A549 (cell line): Measurements from ENCODE around the gene MDGA2.

Experiments
- BHLHE40 ChIP-seq: IDR thresholded peaks from 2 replicates; pipeline ENCODE4 v1.6.1; 2012; ENCODE audit warnings: low read depth, low read length, inconsistent platforms
- JUNB ChIP-seq: fragments of >200 bp; sonication (Bioruptor Twin); formaldehyde crosslinking; IDR thresholded peaks from 2 replicates; pipeline ENCODE4 v1.6.1; 2016
- KDM1A ChIP-seq: fragments of 200-600 bp; sonication (generic); IDR thresholded peaks from 2 replicates; pipeline ENCODE4 v1.6.1; 2016; ENCODE audit warnings: low read depth, mild to moderate bottlenecking
- KDM5A ChIP-seq: fragments of 200-600 bp; sonication (generic); IDR thresholded peaks from 2 replicates; pipeline ENCODE4 v1.6.1; 2016; ENCODE audit warnings: antibody characterized with exemption, mild to moderate bottlenecking
- MAZ ChIP-seq: fragments of 150-350 bp; IDR thresholded peaks from 2 replicates; pipeline ENCODE4 v1.6.1; 2014; ENCODE audit warnings: antibody characterized with exemption, low read depth, low read length, borderline replicate concordance
- POLR2A ChIP-seq: IDR thresholded peaks from 2 replicates; pipeline ENCODE4 v1.6.1; 2012; ENCODE audit warnings: mild to moderate bottlenecking, low read length
- RCOR1 ChIP-seq: fragments of 150-350 bp; IDR thresholded peaks from 2 replicates; pipeline ENCODE4 v1.6.1; 2014; ENCODE audit warnings: antibody characterized with exemption, low read length, low read depth
- TF ChIP-seq, protein P1 (sequence below): fragments of >200 bp; sonication (Bioruptor Twin); formaldehyde crosslinking; IDR thresholded peaks from 3 replicates; pipeline ENCODE4 v1.5.1; 2016

DNA sequence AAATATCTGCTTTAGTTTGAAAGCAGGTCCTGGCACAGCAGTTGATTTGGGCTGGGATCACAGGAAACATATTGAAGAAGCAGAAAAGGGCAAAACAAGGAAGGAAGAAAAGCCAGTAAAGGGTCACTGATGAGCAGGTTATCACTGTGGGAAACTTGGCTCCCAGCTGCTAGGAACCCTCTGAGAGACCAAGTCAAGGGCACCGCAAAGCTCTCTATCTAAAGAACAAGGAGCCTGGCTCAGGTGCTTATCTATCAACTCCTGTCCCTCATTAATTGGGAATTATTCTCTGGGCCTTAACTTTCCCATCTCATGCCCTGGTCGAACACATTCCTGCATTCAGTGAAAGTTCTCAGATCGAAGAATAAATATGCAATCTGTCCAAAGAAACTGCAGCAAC, 572.9 kb downstream of the MDGA2 start:
- TF ChIP-seq KDM5A (no peak), KDM1A (no peak), RCOR1 (no peak), BHLHE40 (no peak), POLR2A (no peak), JUNB (no peak), MAZ (no peak)
- TF ChIP-seq, protein P1, sequence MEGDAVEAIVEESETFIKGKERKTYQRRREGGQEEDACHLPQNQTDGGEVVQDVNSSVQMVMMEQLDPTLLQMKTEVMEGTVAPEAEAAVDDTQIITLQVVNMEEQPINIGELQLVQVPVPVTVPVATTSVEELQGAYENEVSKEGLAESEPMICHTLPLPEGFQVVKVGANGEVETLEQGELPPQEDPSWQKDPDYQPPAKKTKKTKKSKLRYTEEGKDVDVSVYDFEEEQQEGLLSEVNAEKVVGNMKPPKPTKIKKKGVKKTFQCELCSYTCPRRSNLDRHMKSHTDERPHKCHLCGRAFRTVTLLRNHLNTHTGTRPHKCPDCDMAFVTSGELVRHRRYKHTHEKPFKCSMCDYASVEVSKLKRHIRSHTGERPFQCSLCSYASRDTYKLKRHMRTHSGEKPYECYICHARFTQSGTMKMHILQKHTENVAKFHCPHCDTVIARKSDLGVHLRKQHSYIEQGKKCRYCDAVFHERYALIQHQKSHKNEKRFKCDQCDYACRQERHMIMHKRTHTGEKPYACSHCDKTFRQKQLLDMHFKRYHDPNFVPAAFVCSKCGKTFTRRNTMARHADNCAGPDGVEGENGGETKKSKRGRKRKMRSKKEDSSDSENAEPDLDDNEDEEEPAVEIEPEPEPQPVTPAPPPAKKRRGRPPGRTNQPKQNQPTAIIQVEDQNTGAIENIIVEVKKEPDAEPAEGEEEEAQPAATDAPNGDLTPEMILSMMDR = no peak
